GM21381 (cell line): ENCODE measurements around the gene CTNNA3.
A peak's percentile ranks its signal among the peaks of the same experiment; 100 is the strongest.

ENCODE experiments used
- ATAC-seq: cut with Tn5 transposase; IDR thresholded peaks from one replicate; pipeline ENCODE4 v1.9.1; 2021; ENCODE audit warnings: mild to moderate bottlenecking, moderate library complexity; ENCODE audit not compliant: unreplicated experiment

The CTNNA3 gene

GRCh38 chr10:67666416-67667034, 29.5 kb downstream of the CTNNA3 start:
- ATAC-seq: no peak

GRCh38 chr10:67665491-67665890, 30.5 kb downstream of the CTNNA3 start:
- ATAC-seq: no peak

- ATAC-seq: no peak
These were observed 31.1 kb downstream of the CTNNA3 start for GRCh38 chr10:67664942-67665341.

GRCh38 chr10:67663449-67664087, 32.4 kb downstream of the CTNNA3 start:
- no peak for ATAC-seq

GRCh38 chr10:67662415-67662814, 33.6 kb downstream of the CTNNA3 start:
- no peak for ATAC-seq

- no peak for ATAC-seq
These were observed 36.5 kb downstream of the CTNNA3 start for GRCh38 chr10:67659497-67659896.

- ATAC-seq: no peak
These were observed 38.2 kb downstream of the CTNNA3 start for GRCh38 chr10:67657775-67658174.

GRCh38 chr10:67650558-67650957, 45.4 kb downstream of the CTNNA3 start:
- ATAC-seq: no peak

- no peak for ATAC-seq
These were observed 47.3 kb downstream of the CTNNA3 start for GRCh38 chr10:67648613-67649229.

- ATAC-seq: no peak
These were observed 65.1 kb downstream of the CTNNA3 start for GRCh38 chr10:67630904-67631303.

- no peak for ATAC-seq
These were observed 66.5 kb downstream of the CTNNA3 start for GRCh38 chr10:67629461-67629971.

GRCh38 chr10:67622984-67623383, 73.0 kb downstream of the CTNNA3 start:
- no peak for ATAC-seq

GRCh38 chr10:67622511-67622910, 73.5 kb downstream of the CTNNA3 start:
- ATAC-seq: no peak

- ATAC-seq: no peak
These were observed 74.2 kb downstream of the CTNNA3 start for GRCh38 chr10:67621834-67622233.

- ATAC-seq: no peak
These were observed 77.9 kb downstream of the CTNNA3 start for GRCh38 chr10:67618116-67618515.

- ATAC-seq: peak; percentile 93
These were observed 83.1 kb downstream of the CTNNA3 start for GRCh38 chr10:67612577-67613537.

GRCh38 chr10:67612176-67612575, 83.8 kb downstream of the CTNNA3 start:
- no peak for ATAC-seq

- no peak for ATAC-seq
These were observed 85.8 kb downstream of the CTNNA3 start for GRCh38 chr10:67609996-67610793.

GRCh38 chr10:67608001-67608400, 88.0 kb downstream of the CTNNA3 start:
- ATAC-seq: no peak

GRCh38 chr10:67607472-67607871, 88.5 kb downstream of the CTNNA3 start:
- no peak for ATAC-seq
